DMS 273 (cell line): Measurements from ENCODE around the gene FOXA1.
A peak's percentile ranks its signal among the peaks of the same experiment; 100 is the strongest.

ENCODE experiments used
- DNase-seq: peaks from one replicate; lab custom pipeline; 2025; ENCODE audit not compliant: unreplicated experiment; lab: John Stamatoyannopoulos, UW

Gene FOXA1

GRCh38 chr14:37594971-37595808, at the start of gene FOXA1, which contains the start of gene TTC6:
TSS of gene FOXA1 (minus strand) at chr14:37595249. CDS start at chr14:37594972, 277 bp downstream.
TSS of gene TTC6 (plus strand) at chr14:37595629. CDS start at chr14:37622065, 26,436 bp downstream.
- DNase-seq: peak; percentile 87

GRCh38 chr14:37643701-37644100, 48.7 kb upstream of the FOXA1 start:
- no peak for DNase-seq

- no peak for DNase-seq
These were observed 47.1 kb upstream of the FOXA1 start for GRCh38 chr14:37642125-37642524.

GRCh38 chr14:37641117-37641516, 46.1 kb upstream of the FOXA1 start:
- DNase-seq: no peak

GRCh38 chr14:37638599-37638998, 43.5 kb upstream of the FOXA1 start:
- no peak for DNase-seq

- peak; percentile 27 for DNase-seq
These were observed 42.3 kb upstream of the FOXA1 start for GRCh38 chr14:37637341-37637740.

GRCh38 chr14:37625597-37626595, 30.8 kb upstream of the FOXA1 start:
- DNase-seq: no peak

- DNase-seq: no peak
These were observed 28.9 kb upstream of the FOXA1 start for GRCh38 chr14:37623971-37624370.

GRCh38 chr14:37623426-37623951, 28.4 kb upstream of the FOXA1 start:
- peak; percentile 11 for DNase-seq

- DNase-seq: no peak
These were observed 27.3 kb upstream of the FOXA1 start for GRCh38 chr14:37622231-37622923.

GRCh38 chr14:37620856-37621255, 25.8 kb upstream of the FOXA1 start:
- DNase-seq: no peak

- DNase-seq: no peak
These were observed 23.5 kb upstream of the FOXA1 start for GRCh38 chr14:37618498-37619028.

GRCh38 chr14:37617864-37618365, 22.9 kb upstream of the FOXA1 start:
- DNase-seq: no peak

GRCh38 chr14:37616853-37617252, 21.8 kb upstream of the FOXA1 start:
- no peak for DNase-seq

GRCh38 chr14:37615582-37616289, 20.7 kb upstream of the FOXA1 start:
- DNase-seq: no peak

- DNase-seq: no peak
These were observed 16.0 kb upstream of the FOXA1 start for GRCh38 chr14:37610945-37611523.

- DNase-seq: no peak
These were observed 13.6 kb upstream of the FOXA1 start for GRCh38 chr14:37608649-37609048.

GRCh38 chr14:37606678-37607077, 11.6 kb upstream of the FOXA1 start:
- no peak for DNase-seq

GRCh38 chr14:37603688-37604251, 8.7 kb upstream of the FOXA1 start:
- no peak for DNase-seq
